HepG2 (cell line): Measurements from ENCODE around the gene PPDPF. TPM values are rescaled to one million over a fixed set of nuclear protein-coding genes. Genes with fewer than 3 reads are reported as not detected.
A peak's percentile ranks its signal among the peaks of the same experiment; 100 is the strongest.

ENCODE experiments used
- ATAC-seq: fragments of 200-7000 bp; cut with Tn5 transposase; 3 replicates; pipeline ENCODE4 v1.9.1; 2020; ENCODE audit warnings: mild to moderate bottlenecking, moderate library complexity
- BruUV-seq: library from RNA; stranded (reverse); fragments of 400-500 nt; replicated peaks from 2 replicates; lab custom pipeline; 2021; lab: Mats Ljungman, UMichigan
- CTCF ChIA-PET: fragments of 300-600 bp; formaldehyde crosslinking; extraction: SDS; loops from one replicate; lab custom pipeline; 2021; ENCODE audit warnings: low total read pairs, inconsistent platforms, low intra/inter-chr PET ratio; lab: Yijun Ruan, JAX
- POLR2A ChIA-PET: fragments of 350-600 bp; sonication (Branson Sonifier 250); formaldehyde crosslinking; loops from one replicate; lab custom pipeline; 2020; ENCODE audit warnings: antibody characterized with exemption, inconsistent platforms; lab: Yijun Ruan, JAX
- DNase-seq: peaks from one replicate; pipeline ENCODE4 v3.0.0-alpha.2; 2015; ENCODE audit warnings: low spot score
- FAIRE-seq: peaks from 3 replicates; lab custom pipeline; 2011; peaks lifted over from hg19 to GRCh38; lab: Jason Lieb, UNC
- H2AFZ ChIP-seq: one replicate; pipeline ENCODE4 v1.6.1; 2011; ENCODE audit warnings: low read length, inconsistent platforms
- H3K27ac ChIP-seq: fragments of 300-600 bp; 3 replicates; pipeline ENCODE4 v1.8.0; 2011; ENCODE audit warnings: mixed run types, mild to moderate bottlenecking, mixed read lengths, low read length, inconsistent platforms; ENCODE audit not compliant: insufficient read depth; ENCODE audit errors: extremely low read length
- H3K27me3 ChIP-seq, 2 experiments: fragments of 200-600 bp in 1 of 2; 2 replicates in 1 of 2; 3 replicates in 1 of 2; pipeline versions ENCODE4 v1.6.0 to v1.8.0; 2011; ENCODE audit warnings: low read length in 2 of 2, mild to moderate bottlenecking in 2 of 2, moderate library complexity in 2 of 2, inconsistent platforms in 1 of 2; ENCODE audit not compliant: insufficient read depth in 2 of 2, control insufficient read depth in 1 of 2
- H3K36me3 ChIP-seq, 2 experiments: fragments of 200-600 bp in 1 of 2; replicated peaks in 1 of 2; 2 replicates in 1 of 2; 3 replicates in 1 of 2; pipeline versions ENCODE4 v1.5.1 to v1.8.0; 2011; ENCODE audit warnings: low read length in 2 of 2, inconsistent platforms in 1 of 2; ENCODE audit not compliant: insufficient read depth in 2 of 2, control insufficient read depth in 1 of 2
- H3K4me1 ChIP-seq: 2 replicates; pipeline ENCODE4 v1.5.1; 2012; ENCODE audit warnings: low read length, inconsistent platforms; ENCODE audit not compliant: insufficient read depth
- H3K4me2 ChIP-seq: 2 replicates; pipeline ENCODE4 v1.6.0; 2011; ENCODE audit warnings: low read depth, low read length, inconsistent platforms
- H3K4me3 ChIP-seq, 3 experiments: fragments of 200-600 bp in 1 of 3; sonication (generic), shearing (Covaris generic) in 1 of 3; replicated peaks in 1 of 3; 2 replicates each; pipeline ENCODE4 v1.5.1; 2011 to 2016; ENCODE audit warnings: low read length in 3 of 3, inconsistent platforms in 2 of 3, low read depth in 2 of 3, mild to moderate bottlenecking in 2 of 3, control low read depth in 1 of 3, mixed read lengths in 1 of 3; ENCODE audit not compliant: insufficient read depth in 1 of 3
- H3K79me2 ChIP-seq: one replicate; pipeline ENCODE4 v1.6.1; 2011; ENCODE audit warnings: low read length, inconsistent platforms; ENCODE audit not compliant: insufficient read depth
- H3K9ac ChIP-seq: 2 replicates; pipeline ENCODE4 v1.6.0; 2011; ENCODE audit warnings: mild to moderate bottlenecking, low read depth, low read length, inconsistent platforms; ENCODE audit not compliant: insufficient read depth
- H3K9me3 ChIP-seq: 2 replicates; pipeline ENCODE4 v1.5.1; 2012; ENCODE audit warnings: mild to moderate bottlenecking, low read length
- H4K20me1 ChIP-seq: 2 replicates; pipeline ENCODE4 v1.6.0; 2011; ENCODE audit warnings: inconsistent platforms, mild to moderate bottlenecking, low read length, moderate library complexity; ENCODE audit not compliant: insufficient read depth
- ATF1 ChIP-seq: IDR thresholded peaks from 2 replicates; pipeline ENCODE4 v1.6.1; 2016; ENCODE audit warnings: mild to moderate bottlenecking, control low read depth
- DNMT1 ChIP-seq: sonication (generic); formaldehyde crosslinking; IDR thresholded peaks from 2 replicates; pipeline ENCODE4 v1.5.1; 2020; ENCODE audit warnings: mild to moderate bottlenecking, missing genetic modification reagents
- EZH2 ChIP-seq: conservative IDR thresholded peaks from 2 replicates; pipeline ENCODE4 v1.6.1; 2012; ENCODE audit warnings: mild to moderate bottlenecking, low read depth, low read length, moderate library complexity
- RNF2 ChIP-seq: fragments of 450-650 bp; conservative IDR thresholded peaks from 2 replicates; pipeline ENCODE4 v1.6.1; 2016; ENCODE audit warnings: low read depth
- ZNF143 ChIP-seq: sonication (generic); formaldehyde crosslinking; IDR thresholded peaks from 2 replicates; pipeline ENCODE4 v1.4.0; 2020; ENCODE audit warnings: missing genetic modification reagents
- ZNF816 ChIP-seq: sonication (generic); formaldehyde crosslinking; IDR thresholded peaks from 2 replicates; pipeline ENCODE4 v1.8.0; 2022; ENCODE audit warnings: missing genetic modification reagents, mild to moderate bottlenecking, borderline replicate concordance
- WGBS: methylation state at CpG from one replicate; pipeline ENCODE4 v1.1.6; 2017; ENCODE audit warnings: low lambda C conversion rate; 5-methylcytosine and 5-hydroxymethylcytosine counted together
- in situ Hi-C: cut with HindIII; loops from 2 replicates; pipeline ENCODE4 v1.10.0; 2017; ENCODE audit warnings: low pct_unique_long_range_greater_than_20kb; ENCODE audit not compliant: extremely low pct_ligation_motif_present
- intact Hi-C: fragments of 100-400 bp; cut with micrococcal nuclease; formaldehyde crosslinking; loops from one replicate; pipeline ENCODE4 v1.10.0; 2022; ENCODE audit not compliant: unreplicated experiment
- polyA plus RNA-seq, 8 experiments: library from polyadenylated mRNA; depleted of rRNA in 3 of 8; stranded (reverse) in 7 of 8; unstranded in 1 of 8; fragments of >200 nt; fragmentation: Illumina TruSeq in 4 of 8; extraction: Trizol in 4 of 8; gene quantifications; 2 replicates each; pipeline versions ENCODE4 v1.2.1 to v1.2.3, GENCODE V29; 2011 to 2016; ENCODE audit warnings: low read depth in 4 of 8, missing spikeins in 1 of 8, mixed read lengths in 1 of 8; ENCODE audit not compliant: insufficient read depth in 1 of 8
- total RNA-seq, 5 experiments: library from RNA; depleted of rRNA; stranded (reverse); fragments of >200 nt; fragmentation: Illumina TruSeq; extraction: Trizol; gene quantifications; 2 replicates each; pipeline ENCODE4 v1.2.3, GENCODE V29; 2016; ENCODE audit warnings: low read depth in 1 of 5

Gene PPDPF
- total and polyA plus RNA-seq, 2 of the 13 experiments (the other 11 are each of a cell fraction or from before 2014, with no cell fraction given), result 1.8 to 7.0 TPM

DNA sequence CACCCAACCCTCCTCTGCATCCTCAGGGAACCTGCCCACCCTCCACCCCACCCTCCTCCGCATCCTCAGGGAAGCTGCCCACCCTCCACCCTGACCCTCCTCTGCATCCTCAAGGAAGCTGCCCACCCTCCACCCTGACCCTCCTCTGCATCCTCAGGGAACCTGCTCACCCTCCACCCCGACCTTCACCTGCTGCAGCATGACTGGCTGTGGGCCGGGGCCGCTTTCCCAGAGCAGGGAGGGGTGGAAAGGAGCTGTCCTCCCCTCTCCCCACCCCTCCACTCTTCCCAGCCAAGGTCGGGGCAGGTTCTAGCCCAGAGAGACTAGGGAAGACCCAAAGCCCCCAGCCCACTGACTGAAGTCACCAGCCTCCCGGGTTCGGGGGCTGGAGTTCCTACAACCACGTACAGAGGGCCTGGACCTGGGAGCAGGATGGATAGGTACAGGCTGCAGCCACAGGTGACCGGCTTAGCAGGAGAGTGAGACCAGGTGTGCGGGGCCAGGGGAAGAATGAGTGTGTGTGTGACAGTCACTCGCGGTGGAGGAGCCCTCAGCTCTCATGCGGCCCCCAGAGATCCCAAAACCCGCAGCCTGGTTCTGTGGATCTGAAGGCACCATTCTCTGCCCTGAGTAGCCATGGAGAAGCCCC lies 33.3 kb upstream of the PPDPF start:
- BruUV-seq, result no TSS peak
- no peak overlapping the region for H2AFZ ChIP-seq
- ATAC-seq (no peak), DNase-seq (no peak), FAIRE-seq (no peak)
- H3K9ac ChIP-seq, result no peak overlapping the region
- TF ChIP-seq ATF1 (CRISPR knock-in tag) (no peak), EZH2 (peak; percentile 43; the same call in 1 of the 2 replicates), RNF2 (no peak)
- no peaks in the 10 kb centered on the region for H3K9me3 ChIP-seq
- in situ Hi-C loops, result no loop called here
- H3K27ac ChIP-seq, result no peak overlapping the region
- ChIA-PET CTCF (no interaction called here), POLR2A (no interaction called here)
- no peaks in the 10 kb centered on the region for H3K36me3 ChIP-seq
- H3K4me3 ChIP-seq, result no peak overlapping the region
- peaks cover 25 to 67% of the 10 kb centered on the region in 2 experiments for H3K27me3 ChIP-seq
- intact Hi-C loops, result no loop called here
- peaks cover 18% of the 10 kb centered on the region for H3K4me1 ChIP-seq
- no peak overlapping the region for H3K4me2 ChIP-seq
- no peaks in the 10 kb centered on the region for H3K79me2 ChIP-seq
- no peaks in the 10 kb centered on the region; the same call in 1 of the 2 replicates for H4K20me1 ChIP-seq
- WGBS, result 8% methylated on average over 10 of the region's 14 CpGs

DNA sequence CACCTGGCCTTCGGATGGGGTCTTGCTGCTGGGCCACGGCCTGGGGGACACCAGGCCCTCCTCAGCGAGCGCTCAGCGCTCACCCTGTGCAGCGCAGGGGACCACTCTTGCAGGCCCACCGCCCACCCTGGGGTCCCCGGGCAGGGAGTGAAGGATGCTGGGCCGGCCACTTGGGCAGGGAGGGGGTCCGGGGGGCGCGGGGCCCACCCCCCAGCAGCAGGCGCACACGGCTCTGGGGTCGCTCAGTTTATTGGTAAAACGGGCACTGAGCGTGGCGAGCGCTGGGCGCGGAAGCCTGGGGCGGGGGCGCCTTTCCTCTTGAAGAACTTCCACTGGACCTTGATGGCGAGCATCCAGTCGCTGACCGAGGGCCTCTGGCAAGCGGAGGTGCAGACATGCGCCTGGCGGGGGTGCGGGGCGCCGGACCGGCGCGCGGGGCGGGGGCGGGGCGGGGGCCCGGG lies 32.8 kb upstream of the PPDPF start:
- H3K9me3 ChIP-seq, result no peaks in the 10 kb centered on the region
- H3K79me2 ChIP-seq, result no peaks in the 10 kb centered on the region
- peaks cover 17% of the 10 kb centered on the region for H3K4me1 ChIP-seq
- H3K27me3 ChIP-seq, result peaks cover 21 to 61% of the 10 kb centered on the region in 2 experiments
- WGBS, result 20% methylated on average over 2 of the region's 40 CpGs
- no peak overlapping the region for H2AFZ ChIP-seq
- CTCF ChIA-PET, result no interaction called here
- intact Hi-C loops (no loop called here), in situ Hi-C loops (no loop called here)
- H3K4me2 ChIP-seq, result no peak overlapping the region
- H3K9ac ChIP-seq, result no peak overlapping the region
- no peak overlapping the region for H3K4me3 ChIP-seq
- no peaks in the 10 kb centered on the region for H3K36me3 ChIP-seq
- POLR2A ChIA-PET, result no interaction called here
- no TSS peak for BruUV-seq
- no peak overlapping the region for H3K27ac ChIP-seq
- no peak for DNase-seq
- no peaks in the 10 kb centered on the region; the same call in 1 of the 2 replicates for H4K20me1 ChIP-seq
- TF ChIP-seq DNMT1 (CRISPR knock-in tag) (no peak), EZH2 (0 out of 2 replicates have a peak, but pooled peaks have one; percentile 20), ZNF816 (CRISPR knock-in tag) (no peak), ZNF143 (CRISPR knock-in tag) (no peak)
- FAIRE-seq, result no peak
- no peak for ATAC-seq
